DND-41 (cell line): ENCODE data around the gene ZBTB18.

Experiments
- ATAC-seq: fragments of 200-7000 bp; cut with Tn5 transposase; 3 replicates; pipeline ENCODE4 v1.9.1; 2021; ENCODE audit warnings: low read depth; ENCODE audit not compliant: insufficient read depth
- DNase-seq: peaks from one replicate; pipeline ENCODE4 v3.0.0-alpha.2; 2020
- H2AFZ ChIP-seq: 2 replicates; pipeline ENCODE4 v1.6.0; 2012; ENCODE audit warnings: low read depth, low read length
- H3K27ac ChIP-seq: 2 replicates; pipeline ENCODE4 v1.5.1; 2012; ENCODE audit warnings: low read length, inconsistent platforms
- H3K27me3 ChIP-seq: fragments of 200-600 bp; sonication (generic); 2 replicates; pipeline ENCODE4 v1.6.0; 2012; ENCODE audit warnings: low read length, mild to moderate bottlenecking, inconsistent platforms; ENCODE audit not compliant: insufficient read depth, poor library complexity
- H3K36me3 ChIP-seq: 2 replicates; pipeline ENCODE4 v1.5.1; 2012; ENCODE audit warnings: low read length, inconsistent platforms; ENCODE audit not compliant: insufficient read depth
- H3K4me1 ChIP-seq: 2 replicates; pipeline ENCODE4 v1.5.1; 2012; ENCODE audit warnings: mild to moderate bottlenecking, low read length; ENCODE audit not compliant: insufficient read depth
- H3K4me2 ChIP-seq: 2 replicates; pipeline ENCODE4 v1.6.0; 2012; ENCODE audit warnings: mild to moderate bottlenecking, moderate library complexity, low read length, inconsistent platforms; ENCODE audit not compliant: insufficient read depth
- H3K4me3 ChIP-seq, 2 experiments: fragments of 200-600 bp in 1 of 2; shearing (Covaris generic) in 1 of 2; 2 replicates each; pipeline ENCODE4 v1.5.1; 2012 to 2016; ENCODE audit warnings: inconsistent platforms in 2 of 2, low read length in 2 of 2, mild to moderate bottlenecking in 2 of 2, low read depth in 1 of 2, moderate library complexity in 1 of 2
- H3K79me2 ChIP-seq: 2 replicates; pipeline ENCODE4 v1.6.0; 2012; ENCODE audit warnings: low read length, inconsistent platforms; ENCODE audit not compliant: insufficient read depth
- H3K9ac ChIP-seq: 2 replicates; pipeline ENCODE4 v1.6.0; 2012; ENCODE audit warnings: low read depth, mild to moderate bottlenecking, inconsistent platforms, low read length, moderate library complexity
- H3K9me3 ChIP-seq: 2 replicates; pipeline ENCODE4 v1.5.1; 2012; ENCODE audit warnings: low read length, moderate library complexity, mild to moderate bottlenecking, inconsistent platforms; ENCODE audit not compliant: insufficient read depth, severe bottlenecking
- H4K20me1 ChIP-seq: 2 replicates; pipeline ENCODE4 v1.6.0; 2012; ENCODE audit warnings: low read length; ENCODE audit not compliant: insufficient read depth
- EZH2 ChIP-seq: IDR thresholded peaks from 3 replicates; pipeline ENCODE4 v1.6.1; 2012; ENCODE audit warnings: borderline replicate concordance, low read depth, mild to moderate bottlenecking, moderate library complexity, low read length, inconsistent platforms; ENCODE audit not compliant: severe bottlenecking
- TF ChIP-seq, protein P1 (sequence below): IDR thresholded peaks from 2 replicates; pipeline ENCODE4 v1.5.1; 2012; ENCODE audit warnings: borderline replicate concordance, low read length, moderate library complexity, mild to moderate bottlenecking; ENCODE audit not compliant: poor library complexity, severe bottlenecking; ENCODE audit errors: extremely low read depth

The ZBTB18 gene

DNA sequence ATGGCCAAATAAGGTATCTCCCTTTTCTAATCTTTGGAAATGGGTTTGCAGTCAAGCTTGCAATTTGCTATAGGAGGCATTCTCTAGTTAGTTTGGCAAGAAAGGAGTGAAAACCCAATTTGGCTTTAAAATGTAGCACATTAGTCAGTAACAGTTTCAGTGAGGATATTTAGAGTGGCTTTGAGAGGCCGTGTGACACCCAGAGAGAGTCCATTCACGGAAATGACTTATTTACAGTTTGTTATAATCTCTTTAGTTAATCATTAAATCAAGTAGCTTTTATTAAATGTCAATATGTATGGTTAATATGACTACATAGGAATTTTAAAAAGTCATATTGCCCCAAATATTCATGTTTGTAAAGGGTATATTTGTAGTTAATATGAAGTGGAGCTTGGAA is 9.6 kb downstream of the ZBTB18 start:
- no peak for DNase-seq
- peaks cover 3% of the 10 kb centered on the region; the same call in 1 of the 2 replicates for H3K79me2 ChIP-seq
- TF ChIP-seq, protein P1, sequence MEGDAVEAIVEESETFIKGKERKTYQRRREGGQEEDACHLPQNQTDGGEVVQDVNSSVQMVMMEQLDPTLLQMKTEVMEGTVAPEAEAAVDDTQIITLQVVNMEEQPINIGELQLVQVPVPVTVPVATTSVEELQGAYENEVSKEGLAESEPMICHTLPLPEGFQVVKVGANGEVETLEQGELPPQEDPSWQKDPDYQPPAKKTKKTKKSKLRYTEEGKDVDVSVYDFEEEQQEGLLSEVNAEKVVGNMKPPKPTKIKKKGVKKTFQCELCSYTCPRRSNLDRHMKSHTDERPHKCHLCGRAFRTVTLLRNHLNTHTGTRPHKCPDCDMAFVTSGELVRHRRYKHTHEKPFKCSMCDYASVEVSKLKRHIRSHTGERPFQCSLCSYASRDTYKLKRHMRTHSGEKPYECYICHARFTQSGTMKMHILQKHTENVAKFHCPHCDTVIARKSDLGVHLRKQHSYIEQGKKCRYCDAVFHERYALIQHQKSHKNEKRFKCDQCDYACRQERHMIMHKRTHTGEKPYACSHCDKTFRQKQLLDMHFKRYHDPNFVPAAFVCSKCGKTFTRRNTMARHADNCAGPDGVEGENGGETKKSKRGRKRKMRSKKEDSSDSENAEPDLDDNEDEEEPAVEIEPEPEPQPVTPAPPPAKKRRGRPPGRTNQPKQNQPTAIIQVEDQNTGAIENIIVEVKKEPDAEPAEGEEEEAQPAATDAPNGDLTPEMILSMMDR = no peak
- TF ChIP-seq EZH2 = no peak
- H2AFZ ChIP-seq = no peak overlapping the region
- H3K4me2 ChIP-seq = no peak overlapping the region
- ATAC-seq = no peak
- peaks cover 10% of the 10 kb centered on the region for H4K20me1 ChIP-seq
- no peak overlapping the region for H3K27ac ChIP-seq
- no peak overlapping the region for H3K9ac ChIP-seq
- H3K9me3 ChIP-seq = no peaks in the 10 kb centered on the region
- peaks cover 13% of the 10 kb centered on the region for H3K36me3 ChIP-seq
- H3K4me1 ChIP-seq = no peaks in the 10 kb centered on the region
- H3K27me3 ChIP-seq = no peaks in the 10 kb centered on the region
- H3K4me3 ChIP-seq = no peak overlapping the region

DNA sequence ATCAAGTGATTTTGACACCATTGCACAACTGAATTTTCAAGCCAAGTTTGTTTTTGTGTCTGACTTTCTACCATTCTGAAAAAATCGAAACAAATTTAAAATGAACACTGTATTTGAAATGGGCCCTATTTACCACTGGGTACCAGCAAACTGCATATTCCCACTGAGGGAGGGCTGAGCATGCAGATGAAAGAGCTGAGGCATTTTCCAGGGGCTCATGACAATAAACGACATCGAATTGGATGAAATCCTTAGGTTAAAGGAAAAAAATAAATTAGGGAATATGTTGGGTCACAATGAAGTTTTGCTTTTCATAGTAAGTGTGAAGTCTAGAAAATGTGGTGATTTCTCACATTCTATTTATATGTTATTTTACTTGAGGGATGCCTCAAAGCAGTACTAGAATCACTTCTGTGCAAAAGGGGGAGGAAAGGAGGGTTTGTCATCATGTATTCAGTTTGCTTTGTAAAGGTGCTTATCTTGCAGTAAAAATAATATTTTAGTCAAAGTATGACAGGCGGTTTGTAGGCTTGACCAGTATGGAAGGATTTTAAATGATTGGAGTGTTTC is 11.2 kb downstream of the ZBTB18 start:
- Histone ChIP-seq H3K4me2 (no peak overlapping the region), H3K36me3 (peaks cover 3% of the 10 kb centered on the region; the same call in 1 of the 2 replicates), H3K4me3 (no peak overlapping the region), H3K27ac (no peak overlapping the region), H3K79me2 (no peaks in the 10 kb centered on the region), H3K9ac (no peak overlapping the region), H3K9me3 (no peaks in the 10 kb centered on the region), H3K27me3 (no peaks in the 10 kb centered on the region), H4K20me1 (no peaks in the 10 kb centered on the region), H2AFZ (no peak overlapping the region), H3K4me1 (no peaks in the 10 kb centered on the region)
- TF ChIP-seq, protein P1 = no peak
- TF ChIP-seq EZH2 = no peak
- ATAC-seq (no peak), DNase-seq (no peak)

DNA sequence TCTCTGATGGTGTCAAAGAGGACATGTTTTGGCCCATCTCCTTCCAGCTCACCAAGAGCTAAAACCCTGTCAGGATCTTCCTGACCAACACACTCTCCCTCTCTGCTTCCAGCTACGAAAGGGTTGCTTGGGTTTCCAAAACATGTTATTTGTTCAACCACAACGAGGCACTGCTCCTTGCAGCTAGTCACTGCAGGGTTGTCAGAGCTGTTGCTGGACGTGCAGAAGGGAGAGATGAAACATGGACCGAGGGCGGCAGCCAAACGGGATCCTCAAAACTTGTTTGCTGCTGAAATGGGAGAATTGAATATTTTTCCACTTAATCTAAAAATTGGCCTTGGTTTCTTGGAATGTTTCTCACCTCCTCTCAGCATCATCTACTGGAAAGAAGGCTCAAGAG is 12.4 kb downstream of the ZBTB18 start:
- H3K36me3 ChIP-seq = no peaks in the 10 kb centered on the region
- H4K20me1 ChIP-seq = no peaks in the 10 kb centered on the region
- H3K27me3 ChIP-seq = no peaks in the 10 kb centered on the region
- no peak overlapping the region for H2AFZ ChIP-seq
- H3K9ac ChIP-seq = no peak overlapping the region
- DNase-seq (no peak), ATAC-seq (no peak)
- H3K4me2 ChIP-seq = no peak overlapping the region
- no peaks in the 10 kb centered on the region for H3K4me1 ChIP-seq
- TF ChIP-seq, protein P1 = no peak
- TF ChIP-seq EZH2 = no peak
- no peaks in the 10 kb centered on the region for H3K9me3 ChIP-seq
- H3K4me3 ChIP-seq = no peak overlapping the region
- no peaks in the 10 kb centered on the region for H3K79me2 ChIP-seq
- no peak overlapping the region for H3K27ac ChIP-seq

DNA sequence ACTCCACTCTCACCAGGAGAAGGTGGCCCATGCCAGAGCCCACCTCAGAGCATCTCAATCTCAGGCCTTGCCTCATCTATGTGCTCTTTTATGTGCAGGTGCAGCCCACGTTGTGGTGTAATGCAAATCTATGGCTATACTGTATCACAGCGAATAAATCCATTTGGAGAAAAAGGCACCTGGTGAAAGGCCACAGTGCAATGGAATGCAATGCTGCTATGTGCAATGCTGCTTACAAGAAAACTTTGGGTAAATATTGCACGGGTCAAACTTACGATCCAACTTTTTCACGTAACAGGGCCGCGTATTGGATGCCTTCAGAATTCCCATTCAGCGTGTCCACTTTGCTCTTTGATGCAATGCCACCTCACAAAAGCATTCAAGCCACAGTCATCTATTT is 13.5 kb downstream of the ZBTB18 start:
- Histone ChIP-seq H4K20me1 (no peaks in the 10 kb centered on the region), H3K9me3 (no peaks in the 10 kb centered on the region), H2AFZ (no peak overlapping the region), H3K27me3 (no peaks in the 10 kb centered on the region), H3K36me3 (no peaks in the 10 kb centered on the region), H3K4me2 (no peak overlapping the region), H3K27ac (no peak overlapping the region), H3K4me1 (no peaks in the 10 kb centered on the region), H3K4me3 (no peak overlapping the region), H3K9ac (no peak overlapping the region), H3K79me2 (no peaks in the 10 kb centered on the region)
- ATAC-seq (no peak), DNase-seq (no peak)
- TF ChIP-seq, protein P1 = no peak
- no peak for TF ChIP-seq EZH2
